ENCODE data around the gene ABCG4.
"Not testable (repeated sequence)": the region's sequence is repeated elsewhere in the genome, so short reads cannot be mapped to it uniquely, and the experiment has no call there.

Gene ABCG4

GRCh38 chr11:119149018-119149785 lies at the start of gene ABCG4:
Gene ABCG4, plus strand, starts transcription at chr11:119149052. Its CDS starts 914 bp downstream, at chr11:119149966.
- DNase-seq: no peak

GRCh38 chr11:119099711-119100110 lies 49.1 kb upstream of the ABCG4 start:
- DNase-seq: no peak

DNA sequence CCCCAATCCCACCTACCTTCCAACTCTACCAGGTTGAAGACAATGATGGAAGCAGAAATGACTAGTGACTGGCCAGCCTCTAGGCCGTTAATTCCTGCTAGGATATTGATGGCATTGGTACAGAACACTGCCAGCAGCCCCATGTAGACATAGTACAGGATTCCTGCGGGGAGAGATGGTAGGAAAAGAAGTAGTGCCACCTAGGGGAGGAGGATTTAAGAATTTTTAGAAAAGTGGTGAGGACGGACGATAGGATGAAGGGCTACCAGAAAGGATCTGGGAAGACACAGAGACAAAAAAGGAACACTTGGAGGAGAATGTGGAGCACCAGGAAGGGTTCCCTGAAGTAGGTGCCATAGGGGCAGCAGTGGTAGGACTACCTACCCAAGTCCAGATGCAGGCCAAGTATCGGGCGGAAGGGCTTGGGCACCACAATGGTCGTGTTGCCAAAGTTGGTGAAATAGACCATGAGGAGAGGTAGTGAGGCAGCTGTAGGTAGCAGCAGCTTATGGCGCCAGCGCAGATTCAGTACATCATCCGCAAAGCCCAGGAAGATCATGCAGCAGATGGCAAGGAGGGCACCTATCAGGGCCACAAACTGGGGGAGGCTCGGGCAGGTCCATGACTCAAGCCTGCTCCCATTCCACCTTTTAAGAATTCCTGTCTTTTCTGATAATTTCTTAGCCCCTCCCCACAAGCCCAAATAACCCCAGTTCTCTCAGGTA lies 48.4 kb upstream of the ABCG4 start:
- DNase-seq: no peak

DNA sequence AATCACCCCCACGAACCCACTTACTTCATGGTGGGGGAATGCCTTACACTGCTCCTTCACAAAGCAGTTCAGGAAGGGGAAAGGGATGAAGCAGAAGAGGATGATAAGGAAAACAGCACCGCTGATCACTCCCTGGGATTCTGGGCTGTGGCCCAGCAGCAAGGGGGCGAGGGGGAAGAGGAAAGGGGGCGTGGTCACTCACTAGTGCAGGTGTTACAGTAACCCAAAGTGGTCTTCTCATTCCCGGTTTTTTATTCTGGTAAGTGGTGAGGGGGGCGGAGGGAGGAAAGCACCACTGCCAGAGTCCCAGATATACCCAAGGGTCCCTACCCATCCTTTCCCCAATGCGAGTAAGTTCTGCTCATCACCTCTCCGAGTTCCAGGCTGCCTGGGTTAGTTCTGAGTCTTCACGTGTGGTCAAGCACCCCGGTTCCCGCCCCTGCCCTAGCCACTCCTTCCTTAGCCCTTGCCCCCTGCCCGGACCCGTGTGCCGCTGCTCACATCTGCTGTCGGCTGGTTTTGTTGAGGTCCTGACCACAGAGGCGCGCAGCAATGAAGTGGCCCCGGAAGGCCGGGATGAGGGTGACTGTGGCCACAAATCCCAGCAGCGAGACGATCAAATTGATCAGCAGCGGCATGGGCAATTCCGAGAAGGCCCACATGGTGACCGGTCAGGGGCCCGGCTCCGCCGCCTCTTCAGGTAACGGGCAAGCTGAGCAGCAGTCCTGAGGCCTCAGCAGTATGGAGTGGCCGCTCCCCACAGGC lies 47.7 kb upstream of the ABCG4 start:
- DNase-seq: no peak

- peak; percentile 81 to 90 for DNase-seq
These were observed 47.0 kb upstream of the ABCG4 start, which contains the start of gene DPAGT1 for GRCh38 chr11:119101759-119102423. Gene DPAGT1, minus strand, starts transcription at chr11:119101853. Its CDS starts 198 bp downstream, at chr11:119101655.

- DNase-seq: not testable (repeated sequence)
These were observed 45.6 kb upstream of the ABCG4 start for GRCh38 chr11:119103161-119103664.

DNA sequence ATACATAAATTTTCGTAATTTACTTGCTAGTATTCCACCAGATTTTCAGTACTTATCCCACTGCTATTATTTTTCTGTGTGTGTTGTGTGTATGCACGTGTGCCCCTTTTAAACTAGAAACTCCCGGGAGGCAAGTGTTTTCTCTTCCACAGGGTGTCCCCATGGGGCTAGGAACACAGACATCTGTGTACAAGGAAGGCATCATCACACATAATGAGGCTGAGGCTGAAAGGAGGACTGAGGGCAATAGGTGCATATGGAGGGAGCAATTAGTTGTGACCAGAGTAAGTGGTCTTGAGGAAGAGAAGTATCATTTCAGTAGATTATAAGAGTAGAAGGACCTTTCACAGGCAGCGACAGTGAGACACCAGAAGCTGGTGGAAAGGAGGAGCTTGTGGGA lies 45.1 kb upstream of the ABCG4 start:
- peak in 1 of 2 experiments; percentile 51 for DNase-seq

DNA sequence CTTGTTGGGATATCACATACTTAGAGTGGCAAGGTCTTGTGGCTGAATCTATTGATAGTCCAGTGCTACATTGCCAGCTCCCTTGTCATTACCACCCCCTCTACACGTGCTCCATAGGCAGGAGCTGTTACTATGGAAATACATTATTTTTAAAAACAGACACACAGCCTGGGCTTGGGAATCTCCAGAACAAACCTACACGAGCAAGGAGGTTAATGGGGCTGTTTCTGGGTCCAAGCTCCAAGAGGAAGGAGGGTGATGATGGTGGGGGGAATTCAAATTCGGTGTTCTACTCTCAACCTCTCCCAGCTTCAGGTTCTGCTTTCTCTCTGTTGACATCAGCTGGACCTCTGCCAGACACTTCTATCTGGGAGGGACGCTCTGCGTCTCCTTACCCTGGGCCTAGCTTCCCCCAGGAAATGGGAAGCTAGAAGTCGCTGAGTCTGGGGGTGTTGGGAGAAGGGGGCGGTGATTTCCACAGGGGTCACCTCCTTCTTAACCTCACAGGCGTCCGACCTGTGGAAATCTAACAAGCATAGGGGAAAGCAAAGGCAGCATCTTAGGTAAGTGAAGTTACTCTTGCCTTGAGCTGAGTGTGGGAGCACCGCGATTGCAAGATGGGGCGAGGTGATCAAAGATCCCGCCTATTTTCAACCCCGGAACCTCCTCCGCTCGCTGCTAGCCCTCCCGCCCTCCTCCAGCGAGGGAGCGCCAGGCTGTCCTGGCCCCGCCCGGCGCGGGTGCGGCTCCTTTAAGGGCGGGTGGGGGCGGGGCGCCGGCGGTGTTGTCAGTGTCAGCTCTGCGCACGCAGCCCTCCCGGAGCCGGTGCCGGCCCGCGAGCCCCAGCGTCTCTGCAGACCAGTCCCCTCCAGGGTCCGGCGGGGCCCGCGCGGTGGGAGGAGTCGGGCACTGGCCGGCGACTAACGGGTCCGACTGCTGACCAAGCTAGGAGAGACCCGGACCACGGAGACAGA lies 42.0 kb upstream of the ABCG4 start, which contains the start of gene C2CD2L:
TSS of gene C2CD2L (plus strand) at position 781 of the 974 bp plus-strand sequence. CDS start 398 bp downstream, outside the sequence.
- peak; percentile 84 to 91 for DNase-seq

- DNase-seq: no peak
These were observed 41.2 kb upstream of the ABCG4 start for GRCh38 chr11:119107538-119108145.

DNA sequence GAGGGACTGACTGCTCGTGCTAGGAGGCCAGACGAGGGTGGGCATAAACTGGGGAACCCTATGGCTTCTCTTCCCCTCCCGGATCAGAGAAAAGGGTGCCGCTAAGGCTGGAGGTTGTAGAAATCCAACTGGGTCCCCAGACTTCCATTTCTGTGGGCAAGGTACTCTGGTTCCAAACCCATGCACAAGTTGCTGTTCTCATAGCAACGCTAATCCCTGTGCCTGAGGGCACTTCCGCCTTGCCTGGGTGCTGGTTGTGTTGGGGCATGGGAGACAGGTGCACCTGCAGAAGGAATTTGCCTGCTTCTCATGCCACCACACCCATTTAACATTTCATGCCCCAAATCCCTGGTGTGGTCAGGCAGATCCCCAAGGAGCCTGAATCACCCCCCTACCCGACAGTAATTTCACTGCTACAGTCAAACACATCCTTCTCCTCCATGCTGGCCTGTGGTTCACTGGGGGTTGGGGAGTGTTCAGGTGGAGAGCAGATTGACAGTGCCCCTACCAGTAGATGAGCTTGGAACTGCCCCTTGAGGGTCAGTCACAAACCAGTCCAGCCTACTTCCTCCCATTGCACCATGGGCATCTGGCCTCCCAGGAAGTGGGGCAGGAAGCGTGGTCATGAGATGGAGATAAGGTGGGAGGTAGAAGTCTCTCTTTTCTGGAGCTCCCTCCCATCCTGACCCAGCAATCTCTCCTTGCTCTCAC lies 40.6 kb upstream of the ABCG4 start:
- no peak for DNase-seq

GRCh38 chr11:119108857-119109221 lies 40.0 kb upstream of the ABCG4 start:
- DNase-seq: no peak

GRCh38 chr11:119109843-119110242 lies 39.0 kb upstream of the ABCG4 start:
- DNase-seq: no peak

DNA sequence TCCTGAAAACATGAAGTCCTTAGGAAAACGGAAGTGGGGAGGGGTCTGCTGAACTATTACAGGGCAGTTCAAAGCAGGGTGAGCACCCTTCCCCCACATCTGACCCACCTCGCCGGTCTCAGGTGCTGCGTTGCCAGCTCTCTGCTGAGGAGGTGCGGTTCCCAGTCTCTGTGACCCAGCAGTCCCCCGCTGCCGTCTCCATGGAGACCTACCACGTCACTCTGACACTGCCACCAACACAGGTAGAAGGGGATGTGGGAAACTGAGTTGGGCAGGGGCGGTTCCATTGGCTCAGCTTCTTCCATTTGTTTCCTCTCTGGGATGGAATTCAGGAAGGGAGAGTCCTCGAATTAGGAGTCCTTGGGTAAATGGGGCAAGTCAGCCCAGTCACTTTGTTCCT lies 38.4 kb upstream of the ABCG4 start:
- no peak for DNase-seq

DNA sequence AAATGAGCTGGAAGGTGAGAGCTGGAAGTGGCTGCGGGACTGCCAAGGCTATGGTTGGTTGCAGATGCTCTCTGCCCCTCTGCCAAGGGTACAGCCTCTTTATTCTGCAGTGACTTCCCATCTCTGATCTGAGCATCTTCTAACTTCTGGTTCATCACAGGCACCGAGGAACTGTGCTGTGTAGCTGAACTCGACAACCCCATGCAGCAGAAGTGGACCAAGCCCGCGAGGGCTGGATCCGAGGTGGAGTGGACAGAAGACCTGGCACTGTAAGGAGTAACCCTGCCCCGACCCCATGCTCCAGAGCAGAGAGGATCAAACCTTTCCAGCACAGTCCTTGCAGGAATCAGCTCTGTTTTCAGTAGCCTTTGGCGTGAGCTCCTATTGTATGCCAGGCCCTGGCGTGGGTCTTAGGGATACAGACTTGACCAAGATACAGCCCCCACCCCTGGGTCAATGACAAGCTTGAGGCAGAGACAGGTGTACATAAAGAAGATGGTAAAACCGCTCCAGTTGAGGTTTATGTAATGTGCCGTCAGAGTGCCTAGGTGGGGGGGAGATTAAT lies 37.4 kb upstream of the ABCG4 start:
- DNase-seq: no peak

GRCh38 chr11:119112314-119113020 lies 36.4 kb upstream of the ABCG4 start:
- no peak for DNase-seq

GRCh38 chr11:119113716-119114115 lies 35.1 kb upstream of the ABCG4 start:
- DNase-seq: no peak

- no peak for DNase-seq
These were observed 34.5 kb upstream of the ABCG4 start for GRCh38 chr11:119114351-119114750.

GRCh38 chr11:119115484-119116234 lies 33.2 kb upstream of the ABCG4 start:
- DNase-seq: no peak
